Raji (cell line): ENCODE data around the gene INPP5B.

ENCODE experiments used
- POLR2A ChIP-seq: IDR thresholded peaks from 2 replicates; pipeline ENCODE4 v1.6.1; 2011; ENCODE audit warnings: low read depth, low read length, control low read depth; ENCODE audit not compliant: insufficient read depth

Gene INPP5B

DNA sequence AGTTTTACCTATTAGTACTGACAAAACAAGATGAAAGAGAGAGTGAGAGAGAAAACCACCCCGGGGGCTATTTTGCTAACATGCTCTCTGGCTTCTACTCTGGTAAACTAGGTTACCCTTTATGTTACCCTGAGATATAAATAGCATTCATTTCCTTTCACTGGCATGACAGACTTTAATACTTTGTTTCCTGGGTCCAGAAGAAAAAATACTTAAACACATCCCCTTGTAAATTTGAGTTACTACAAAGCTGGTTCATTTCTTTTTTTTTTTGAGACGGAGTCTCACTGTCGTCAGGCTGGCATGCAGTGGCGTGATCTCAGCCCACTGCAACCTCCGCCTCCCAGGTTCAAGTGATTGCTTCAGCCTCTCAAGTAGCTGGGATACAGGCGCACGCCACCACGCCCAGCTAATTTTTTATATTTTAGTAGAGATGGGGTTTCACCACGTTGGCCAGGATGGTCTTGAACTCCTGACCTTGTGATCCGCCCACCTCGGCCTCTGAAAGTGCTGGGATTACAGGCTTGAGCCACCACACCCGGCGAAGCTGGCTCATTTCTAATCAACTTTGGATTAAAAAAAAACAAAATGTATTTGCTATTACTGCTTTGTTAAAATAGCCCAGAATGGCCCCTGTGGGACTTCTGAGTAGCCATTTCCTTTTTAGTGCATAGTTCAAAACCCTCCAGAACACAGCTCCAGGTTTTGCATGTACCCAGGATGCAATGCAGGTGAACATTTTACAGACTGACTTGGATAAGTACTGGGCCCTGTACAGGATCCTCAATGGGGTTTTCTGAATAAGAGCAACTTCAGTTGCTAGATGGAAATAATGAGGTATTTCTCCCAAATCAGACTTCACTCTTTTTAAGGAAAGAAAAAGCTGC, 20.6 kb downstream of the INPP5B start:
- TF ChIP-seq POLR2A, result peak; percentile 39; the same call in 1 of the 2 replicates

DNA sequence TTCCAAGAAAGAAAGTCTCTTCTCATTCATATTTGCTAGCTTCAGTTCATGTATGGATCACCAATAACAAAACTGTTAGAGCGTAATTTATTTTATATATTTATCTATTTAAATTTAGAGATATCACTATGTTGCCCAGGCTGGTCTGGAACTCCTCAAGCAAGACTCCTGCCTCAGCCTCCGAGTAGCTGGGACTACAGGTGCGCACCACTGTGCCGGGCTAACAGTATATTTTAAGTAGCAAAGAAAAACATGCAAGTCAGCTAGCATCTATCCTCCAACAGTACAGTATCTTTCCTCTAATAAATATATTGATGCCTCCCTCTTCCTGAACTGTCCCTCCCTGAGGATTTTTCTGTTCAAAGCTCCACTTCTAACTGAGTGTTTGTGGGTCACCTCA, 21.5 kb downstream of the INPP5B start:
- no peak for TF ChIP-seq POLR2A

DNA sequence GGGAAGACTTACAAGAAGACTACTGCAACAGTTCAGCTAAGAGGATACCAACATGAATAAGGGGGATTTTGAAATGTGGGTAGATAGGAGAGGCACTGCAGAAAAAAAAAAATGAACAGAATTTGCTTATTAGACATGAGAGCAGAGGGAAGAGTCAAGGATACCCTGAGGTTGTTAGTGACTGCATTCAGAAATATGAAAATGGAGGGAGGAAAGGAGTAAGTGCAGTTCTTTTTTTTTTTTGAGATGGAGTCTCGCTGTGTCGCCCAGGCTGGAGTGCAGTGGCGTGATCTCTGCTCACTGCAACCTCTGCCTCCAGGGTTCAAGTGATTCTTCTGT, 23.3 kb downstream of the INPP5B start:
- no peak for TF ChIP-seq POLR2A

DNA sequence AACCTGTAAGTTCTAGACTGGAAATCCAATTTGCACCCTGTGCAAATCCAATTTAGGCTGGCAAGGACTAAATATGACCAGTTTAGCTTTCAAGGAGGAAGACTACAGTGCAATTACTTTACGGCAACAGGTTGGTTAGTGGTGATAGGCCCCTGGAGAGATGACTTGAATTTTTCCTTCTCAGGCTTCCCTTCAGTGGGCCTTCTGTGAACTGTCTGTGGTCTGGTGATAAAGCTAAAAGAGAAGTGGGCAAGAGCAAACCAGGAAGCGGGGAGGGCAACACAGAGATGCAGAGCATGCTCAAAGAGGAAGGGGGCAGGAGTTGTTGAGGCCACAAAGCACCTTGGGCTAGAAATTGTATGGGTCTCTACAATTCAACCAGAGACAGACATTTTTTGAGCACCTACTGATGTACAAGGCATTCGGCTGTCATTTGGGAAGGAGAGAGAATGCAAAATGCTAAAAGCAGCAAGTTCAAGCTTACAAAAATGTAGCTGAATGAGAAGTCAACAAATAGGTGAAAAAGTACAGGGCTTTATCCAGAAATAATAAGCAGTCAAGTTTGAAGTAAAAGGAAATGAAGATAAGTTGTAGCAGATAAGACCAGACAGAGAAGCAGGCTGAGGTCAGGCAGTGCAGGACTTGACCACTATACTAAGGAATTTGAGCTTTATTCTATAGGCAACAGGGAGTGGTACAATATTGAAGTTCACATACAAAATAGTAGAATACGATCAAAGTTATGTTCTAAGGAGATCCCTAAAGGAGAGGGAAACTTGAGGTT, 23.9 kb downstream of the INPP5B start:
- TF ChIP-seq POLR2A, result peak; percentile 50; the same call in 1 of the 2 replicates

DNA sequence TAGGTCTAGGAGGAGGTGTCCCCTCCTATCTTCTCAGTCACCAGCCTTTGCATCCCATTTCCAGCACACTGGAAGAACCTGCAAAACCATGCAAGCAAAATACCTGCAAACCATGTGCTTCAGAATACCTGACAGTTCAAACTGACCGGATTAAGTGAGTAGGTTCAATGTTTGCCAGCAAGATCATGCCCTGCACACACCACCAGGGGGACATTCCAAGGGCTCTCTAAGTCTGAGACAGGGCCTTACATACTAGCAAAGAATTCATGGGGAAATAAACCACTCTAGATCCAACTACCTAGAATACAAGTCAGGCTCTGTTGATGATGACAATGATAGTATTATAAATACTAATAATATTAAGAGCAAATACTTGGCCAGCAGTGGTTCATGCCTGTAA, 27.6 kb downstream of the INPP5B start:
- no peak for TF ChIP-seq POLR2A

DNA sequence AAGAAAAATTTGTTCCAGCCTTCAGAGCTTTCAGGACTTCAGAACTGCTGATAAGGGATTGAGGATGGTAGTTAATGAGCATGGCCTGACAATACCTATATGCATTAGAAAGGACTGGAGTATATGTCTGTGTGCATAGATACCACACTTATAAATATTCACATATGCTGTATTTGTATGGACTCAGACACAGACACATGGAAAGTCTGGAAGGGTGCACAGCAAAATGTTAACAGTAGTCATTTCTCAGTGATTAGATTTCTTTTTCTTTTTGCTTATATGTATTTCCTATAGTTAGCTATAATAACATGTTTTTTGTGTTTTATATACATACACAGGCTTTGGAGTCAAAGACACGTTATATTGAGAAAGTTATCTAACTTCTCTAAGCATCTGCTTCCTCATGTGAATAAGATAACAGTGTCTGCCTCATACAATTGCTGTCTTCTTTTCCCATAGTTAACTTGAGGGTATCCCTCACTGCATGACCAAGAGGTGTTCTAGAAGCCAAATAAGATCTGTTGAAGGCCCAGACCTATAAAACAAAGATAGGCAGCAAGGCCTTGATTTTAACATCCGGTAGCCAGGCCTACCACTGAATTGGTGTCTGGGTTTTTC, 31.3 kb downstream of the INPP5B start:
- TF ChIP-seq POLR2A, result no peak

DNA sequence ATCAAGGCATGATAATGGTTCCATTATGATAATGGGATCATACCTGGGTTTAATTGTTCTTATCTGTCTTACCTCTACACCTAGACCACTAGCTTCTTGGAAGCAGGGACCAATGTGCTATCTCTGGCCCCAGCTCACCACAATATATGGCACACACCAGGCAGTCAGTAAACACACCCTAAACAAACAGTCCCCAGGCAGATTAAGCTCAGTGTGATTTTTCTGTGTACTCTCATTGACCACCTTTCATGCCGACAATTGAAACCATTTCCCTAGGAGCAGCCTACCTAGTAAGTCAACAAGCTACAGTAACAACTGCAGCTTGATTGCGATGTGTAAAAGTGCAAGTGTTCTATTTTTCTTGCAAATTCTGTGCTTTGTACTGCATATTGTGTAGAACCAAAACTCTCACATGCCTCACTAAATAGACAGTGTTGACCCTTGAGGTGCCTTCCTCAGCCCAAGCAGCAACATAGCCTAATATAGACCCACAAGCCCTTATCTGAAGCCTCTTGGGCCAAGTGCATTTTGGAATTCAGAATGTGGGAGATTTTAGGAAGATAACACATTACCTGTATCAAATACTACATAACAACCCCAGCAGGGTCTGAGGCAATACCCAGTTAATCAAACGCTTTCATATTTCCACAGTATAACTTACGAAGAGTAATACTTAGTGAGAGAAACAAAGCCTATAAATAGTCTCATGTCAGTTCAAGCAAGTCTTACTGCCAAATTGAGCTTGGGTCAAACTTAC, 32.0 kb downstream of the INPP5B start:
- no peak for TF ChIP-seq POLR2A

DNA sequence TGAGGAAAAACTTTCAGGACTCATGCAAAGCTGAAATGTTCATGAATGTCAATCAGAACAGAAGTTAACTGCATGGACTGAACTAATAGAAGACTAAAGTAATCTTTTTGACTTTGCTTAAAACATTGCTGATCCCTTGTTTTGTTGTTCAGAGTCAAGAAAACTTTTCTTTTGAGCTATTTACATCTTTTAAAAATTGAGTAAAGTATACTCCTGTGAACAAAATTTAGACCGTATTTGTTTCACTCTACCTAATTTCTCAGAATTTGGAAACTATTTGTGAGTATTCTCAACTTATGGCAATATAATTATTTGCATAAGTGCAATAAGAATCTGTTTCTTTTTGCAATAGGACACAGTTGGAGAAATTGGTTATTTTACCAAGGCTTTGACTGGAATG, 41.1 kb downstream of the INPP5B start:
- no peak for TF ChIP-seq POLR2A

DNA sequence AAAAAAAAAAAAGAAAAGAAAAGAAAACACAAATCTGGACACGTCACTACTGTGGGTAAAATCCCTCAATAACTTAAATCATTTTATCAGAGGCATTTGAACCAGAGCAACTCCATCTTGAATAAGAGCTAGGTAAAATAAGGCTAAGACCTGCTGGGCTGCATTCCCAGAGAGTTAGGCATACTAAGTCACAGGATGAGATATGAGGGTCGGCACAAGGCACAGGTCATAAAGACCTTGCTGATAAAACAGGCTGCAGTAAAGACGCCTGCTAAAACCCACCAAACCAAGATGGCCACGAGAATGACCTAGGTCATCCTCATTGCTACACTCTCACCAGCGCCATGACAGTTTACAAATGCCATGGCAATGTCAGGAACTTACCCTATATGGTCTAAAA, 43.9 kb downstream of the INPP5B start:
- no peak for TF ChIP-seq POLR2A

DNA sequence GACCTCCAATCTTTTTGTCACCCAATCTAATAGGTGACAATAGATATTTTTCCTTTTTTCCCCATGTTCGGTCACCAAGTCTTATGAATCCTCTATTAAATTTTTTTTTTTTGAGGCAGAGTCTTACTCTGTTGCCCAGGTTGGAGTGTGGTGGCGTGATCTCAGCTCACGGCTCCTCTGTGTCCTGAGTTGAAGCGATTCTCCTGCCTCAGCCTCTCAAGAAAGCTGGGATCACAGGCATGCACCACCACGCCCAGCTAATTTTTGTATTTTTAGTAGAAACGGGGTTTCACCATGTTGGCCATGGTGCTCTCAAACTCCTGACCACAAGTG, 45.0 kb downstream of the INPP5B start:
- no peak for TF ChIP-seq POLR2A

DNA sequence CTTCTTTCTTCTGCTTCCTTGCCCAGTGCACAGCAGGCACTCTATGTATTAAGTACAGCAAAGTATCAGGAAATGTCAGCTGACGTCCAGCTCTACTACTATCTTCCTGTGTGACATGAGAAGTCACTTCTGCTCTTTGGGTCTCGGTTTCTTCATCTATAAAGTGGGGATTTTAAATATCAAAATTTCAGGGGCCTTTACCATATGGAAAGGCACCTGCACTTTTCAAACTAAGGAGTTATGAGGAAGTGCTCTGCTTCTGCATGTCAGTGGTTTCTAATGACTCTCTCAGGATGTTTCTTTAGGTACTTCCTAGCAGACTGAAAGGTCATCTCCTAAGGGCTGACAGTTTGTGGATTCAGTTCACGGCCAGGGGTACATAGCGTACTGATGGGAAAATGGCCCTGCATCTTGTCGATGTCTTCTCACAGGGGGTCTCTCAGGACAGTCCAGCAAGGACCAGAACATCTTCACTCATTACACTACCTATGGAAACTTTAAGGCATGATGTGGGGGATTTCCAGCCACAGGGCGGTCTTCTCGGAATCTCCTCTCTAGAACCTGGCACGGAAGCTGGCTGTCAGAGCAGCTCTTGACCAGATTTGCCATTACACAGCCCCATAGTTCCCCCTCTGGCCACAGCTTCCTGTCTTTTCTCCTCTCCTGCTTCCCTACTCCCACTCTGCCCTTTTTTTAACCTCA, 45.5 kb downstream of the INPP5B start:
- no peak for TF ChIP-seq POLR2A

DNA sequence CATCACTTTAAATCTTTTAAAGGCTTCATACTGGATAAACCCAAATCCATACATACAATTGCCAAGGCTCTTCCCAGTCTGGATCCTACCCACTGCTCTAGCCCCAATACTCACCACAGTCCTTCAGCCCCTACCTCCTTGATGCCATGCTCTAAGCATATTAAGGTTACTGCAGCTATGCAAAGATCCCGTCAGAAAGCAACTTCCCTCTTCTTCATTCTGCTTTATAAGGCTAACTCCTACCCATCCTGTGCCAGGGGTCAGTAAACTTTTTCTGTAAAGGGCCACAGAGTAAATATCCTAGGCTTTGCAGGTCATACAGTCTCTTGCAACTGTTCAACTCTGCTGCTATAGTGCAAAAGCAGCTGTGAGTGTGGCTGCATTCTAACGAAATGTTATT, 53.2 kb downstream of the INPP5B start:
- no peak for TF ChIP-seq POLR2A

DNA sequence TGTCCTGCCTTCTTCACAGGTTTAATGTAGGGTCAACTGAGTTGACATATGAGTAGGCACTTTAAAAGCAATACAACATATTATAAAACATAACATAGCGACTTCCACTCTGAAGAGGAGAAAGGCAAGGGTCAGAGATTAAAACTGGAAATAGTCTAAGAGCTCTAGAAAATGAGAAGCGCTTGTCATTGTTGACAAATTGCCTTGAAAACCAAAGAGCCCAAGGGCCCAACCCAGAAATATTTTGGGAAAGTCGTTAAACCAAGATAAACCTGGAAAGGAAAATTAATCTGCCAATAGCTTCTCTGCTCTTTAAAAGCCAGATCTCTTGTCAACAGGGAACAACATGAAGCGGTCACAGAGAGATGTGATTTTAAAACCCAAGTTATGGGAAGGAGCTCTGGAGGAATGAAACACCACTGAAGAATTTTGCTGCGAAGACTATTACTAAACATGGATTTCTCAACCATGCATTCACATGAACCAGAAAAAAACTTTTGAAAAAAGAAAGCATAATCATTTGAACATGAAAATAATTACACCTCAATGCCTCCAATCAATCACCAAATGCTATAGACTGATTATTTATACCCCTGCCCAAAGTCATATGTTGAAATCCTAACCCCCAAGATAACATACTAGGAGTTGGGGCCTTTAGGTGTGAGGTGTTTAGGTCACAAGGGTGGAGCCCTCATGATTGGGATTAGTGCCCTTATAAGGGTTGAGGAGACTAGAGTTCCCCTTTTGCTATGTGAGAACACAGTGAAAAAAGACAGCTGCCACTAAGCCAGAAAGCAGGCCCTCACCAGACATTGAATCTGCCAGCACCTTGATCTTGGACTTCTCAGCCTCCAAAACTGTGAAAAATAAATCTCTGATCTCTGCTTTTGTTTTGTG, 54.5 kb downstream of the INPP5B start:
- TF ChIP-seq POLR2A, result no peak
